GM23248 (cell line): ENCODE measurements around the gene PRKCA. TPM values are rescaled to one million over a fixed set of nuclear protein-coding genes. Genes with fewer than 3 reads are reported as not detected.

Source experiments
- DNase-seq: peaks from one replicate; pipeline ENCODE4 v3.0.0-alpha.2; 2015
- H2AFZ ChIP-seq: fragments of 200-600 bp; sonication (generic); 2 replicates; pipeline ENCODE4 v1.6.1; 2016; ENCODE audit warnings: antibody characterized with exemption
- H3F3A ChIP-seq: fragments of 200-600 bp; sonication (generic); 2 replicates; pipeline ENCODE4 v1.6.1; 2016; ENCODE audit warnings: mild to moderate bottlenecking, antibody characterized with exemption, mixed run types; ENCODE audit not compliant: insufficient read depth
- H3K27ac ChIP-seq: fragments of 200-600 bp; sonication (generic); 2 replicates; pipeline ENCODE4 v1.5.1; 2016; ENCODE audit warnings: mild to moderate bottlenecking
- H3K27me3 ChIP-seq: fragments of 200-600 bp; sonication (generic); replicated peaks from 2 replicates; pipeline ENCODE4 v1.6.1; 2016; ENCODE audit warnings: mild to moderate bottlenecking; ENCODE audit not compliant: insufficient read depth
- H3K36me3 ChIP-seq: fragments of 200-600 bp; sonication (generic); 2 replicates; pipeline ENCODE4 v1.6.1; 2016; ENCODE audit warnings: low read depth, mild to moderate bottlenecking
- H3K4me1 ChIP-seq: fragments of 200-600 bp; sonication (generic); 2 replicates; pipeline ENCODE4 v1.6.1; 2016; ENCODE audit warnings: mild to moderate bottlenecking; ENCODE audit not compliant: insufficient read depth
- H3K4me2 ChIP-seq: fragments of 200-600 bp; sonication (generic); one replicate; pipeline ENCODE4 v1.6.1; 2016; ENCODE audit warnings: mild to moderate bottlenecking; ENCODE audit not compliant: unreplicated experiment
- H3K4me3 ChIP-seq: fragments of 200-600 bp; sonication (generic); 2 replicates; pipeline ENCODE4 v1.5.1; 2016; ENCODE audit warnings: mild to moderate bottlenecking
- H3K79me2 ChIP-seq: fragments of 200-600 bp; sonication (generic); 2 replicates; pipeline ENCODE4 v1.6.1; 2016; ENCODE audit warnings: mild to moderate bottlenecking; ENCODE audit not compliant: insufficient read depth
- H3K9ac ChIP-seq: fragments of 200-600 bp; sonication (generic); 2 replicates; pipeline ENCODE4 v1.6.1; 2016; ENCODE audit warnings: mild to moderate bottlenecking
- H3K9me2 ChIP-seq: fragments of 200-600 bp; sonication (generic); 2 replicates; pipeline ENCODE4 v1.6.1; 2016; ENCODE audit warnings: mixed run types, mild to moderate bottlenecking, moderate library complexity; ENCODE audit not compliant: insufficient read depth
- H3K9me3 ChIP-seq: fragments of 200-600 bp; sonication (generic); one replicate; pipeline ENCODE4 v1.6.1; 2017; ENCODE audit warnings: low read depth
- H4K20me1 ChIP-seq: fragments of 200-600 bp; sonication (generic); 2 replicates; pipeline ENCODE4 v1.6.0; 2016; ENCODE audit not compliant: insufficient read depth
- EZH2 ChIP-seq: fragments of 200-600 bp; sonication (generic); IDR thresholded peaks from 2 replicates; pipeline ENCODE4 v1.6.1; 2018; ENCODE audit warnings: antibody characterized with exemption, mild to moderate bottlenecking; ENCODE audit not compliant: insufficient read depth, poor library complexity, severe bottlenecking
- EZH2phosphoT487 ChIP-seq: fragments of 200-600 bp; sonication (generic); IDR thresholded peaks from 2 replicates; pipeline ENCODE4 v1.6.1; 2018; ENCODE audit warnings: antibody characterized with exemption, moderate library complexity, mild to moderate bottlenecking, low read depth; ENCODE audit not compliant: insufficient read depth
- WGBS, 2 experiments: methylation state at CpG; one replicate each; pipeline ENCODE4 v1.1.6; 2015 to 2017; ENCODE audit warnings: low lambda C conversion rate in 2 of 2, low coverage in 1 of 2; ENCODE audit errors: missing lambda C conversion rate in 2 of 2; 5-methylcytosine and 5-hydroxymethylcytosine counted together
- in situ Hi-C: fragments of 300-500 bp; cut with MboI; formaldehyde crosslinking; loops from 2 replicates; pipeline ENCODE4 v1.15.0; 2020
- polyA plus RNA-seq: library from polyadenylated mRNA; unstranded; fragments of >200 nt; fragmentation: Nextera tagmentation; extraction: Ambion mirVana; gene quantifications from 2 replicates; pipeline ENCODE4 v1.2.1, GENCODE V29; 2016
- total RNA-seq: library from RNA; depleted of rRNA; stranded (reverse); fragments of >200 nt; shearing (Covaris generic); gene quantifications from 2 replicates; pipeline ENCODE4 v1.2.3, GENCODE V29; 2014

Gene PRKCA
- total and polyA plus RNA-seq, 2 experiments from 2014 or later = 17.3 to 28.5 TPM

GRCh38 chr17:66526827-66527226 lies 224.4 kb downstream of the PRKCA start:
- no peak for DNase-seq
- no peak for TF ChIP-seq EZH2phosphoT487
- TF ChIP-seq EZH2 = no peak
- no peaks in the 10 kb centered on the region for H3K9me2 ChIP-seq

GRCh38 chr17:66527335-66527734 lies 224.9 kb downstream of the PRKCA start:
- no peak for DNase-seq
- no peak overlapping the region for H3K27ac ChIP-seq
- no peaks in the 10 kb centered on the region for H3K9me3 ChIP-seq
- TF ChIP-seq EZH2 (no peak), EZH2phosphoT487 (no peak)
- peaks cover 25% of the 10 kb centered on the region for H3K4me1 ChIP-seq
- 98 to 99% methylated on average over 5 of the region's 5 CpGs for WGBS, 2 experiments
- no peak overlapping the region for H3K4me3 ChIP-seq
- H3K9me2 ChIP-seq = no peaks in the 10 kb centered on the region
- H4K20me1 ChIP-seq = no peaks in the 10 kb centered on the region
- no peak overlapping the region for H2AFZ ChIP-seq
- H3K9ac ChIP-seq = no peak overlapping the region
- no peak overlapping the region for H3K4me2 ChIP-seq
- H3K36me3 ChIP-seq = no peaks in the 10 kb centered on the region
- H3K79me2 ChIP-seq = peaks cover 81% of the 10 kb centered on the region
- peaks cover 22% of the 10 kb centered on the region for H3F3A ChIP-seq
- in situ Hi-C loops = no loop called here
- no peaks in the 10 kb centered on the region for H3K27me3 ChIP-seq

More at GRCh38 chr17:66526827-66527226, 224.4 kb downstream of the PRKCA start:
- H3K27ac ChIP-seq = no peak overlapping the region
- no peaks in the 10 kb centered on the region for H3K27me3 ChIP-seq
- no peaks in the 10 kb centered on the region for H3K9me3 ChIP-seq
- H3K4me3 ChIP-seq = no peak overlapping the region
- WGBS, 2 experiments = 95 to 96% methylated on average over 4 of the region's 4 CpGs
- H3K36me3 ChIP-seq = no peaks in the 10 kb centered on the region
- H2AFZ ChIP-seq = no peak overlapping the region
- H3K4me1 ChIP-seq = peaks cover 27% of the 10 kb centered on the region
- no peak overlapping the region for H3K9ac ChIP-seq
- H3F3A ChIP-seq = peaks cover 27% of the 10 kb centered on the region
- no peak overlapping the region for H3K4me2 ChIP-seq
- peaks cover 86% of the 10 kb centered on the region for H3K79me2 ChIP-seq
- H4K20me1 ChIP-seq = no peaks in the 10 kb centered on the region
- in situ Hi-C loops = no loop called here

- H3K9me3 ChIP-seq = no peaks in the 10 kb centered on the region
- in situ Hi-C loops = no loop called here
- H3K4me3 ChIP-seq = no peak overlapping the region
- no peak overlapping the region for H3K9ac ChIP-seq
- no peaks in the 10 kb centered on the region for H3K9me2 ChIP-seq
- H3K4me1 ChIP-seq = 0 out of 2 replicates have a peak, but pooled peaks cover 3% of the 10 kb centered on the region
- WGBS, 2 experiments = 88 to 93% methylated on average over 5 of the region's 5 CpGs
- no peaks in the 10 kb centered on the region for H3F3A ChIP-seq
- no peak overlapping the region for H3K4me2 ChIP-seq
- TF ChIP-seq EZH2 = no peak
- TF ChIP-seq EZH2phosphoT487 = no peak
- no peaks in the 10 kb centered on the region for H3K27me3 ChIP-seq
- no peak overlapping the region for H2AFZ ChIP-seq
- H4K20me1 ChIP-seq = no peaks in the 10 kb centered on the region
- DNase-seq = no peak
- H3K36me3 ChIP-seq = no peaks in the 10 kb centered on the region
- no peak overlapping the region for H3K27ac ChIP-seq
- peaks cover 89% of the 10 kb centered on the region for H3K79me2 ChIP-seq
Observed at GRCh38 chr17:66531851-66532295, 229.5 kb downstream of the PRKCA start.

GRCh38 chr17:66533572-66533971 lies 231.2 kb downstream of the PRKCA start:
- Histone ChIP-seq H3K4me2 (no peak overlapping the region), H3F3A (no peaks in the 10 kb centered on the region), H3K9me3 (no peaks in the 10 kb centered on the region), H3K36me3 (no peaks in the 10 kb centered on the region), H4K20me1 (no peaks in the 10 kb centered on the region), H3K9me2 (no peaks in the 10 kb centered on the region), H3K4me3 (no peak overlapping the region), H3K4me1 (0 out of 2 replicates have a peak, but pooled peaks cover 3% of the 10 kb centered on the region), H2AFZ (no peak overlapping the region), H3K27ac (no peak overlapping the region), H3K79me2 (peaks cover 89% of the 10 kb centered on the region), H3K27me3 (no peaks in the 10 kb centered on the region), H3K9ac (no peak overlapping the region)
- DNase-seq = no peak
- in situ Hi-C loops = no loop called here
- TF ChIP-seq EZH2 (no peak), EZH2phosphoT487 (no peak)
- 81% methylated on average over 9 of the region's 9 CpGs for WGBS, 2 experiments

- H3K4me2 ChIP-seq = no peak overlapping the region
- TF ChIP-seq EZH2 = no peak
- no peak for TF ChIP-seq EZH2phosphoT487
- H3K9me3 ChIP-seq = no peaks in the 10 kb centered on the region
- H3K9me2 ChIP-seq = no peaks in the 10 kb centered on the region
- WGBS, 2 experiments = 84 to 85% methylated on average over 4 to 5 of the region's 5 CpGs
- no peak for DNase-seq
- H3K27me3 ChIP-seq = no peaks in the 10 kb centered on the region
- H3K36me3 ChIP-seq = no peaks in the 10 kb centered on the region
- peaks cover 89% of the 10 kb centered on the region for H3K79me2 ChIP-seq
- no peak overlapping the region for H3K4me3 ChIP-seq
- H3K27ac ChIP-seq = no peak overlapping the region
- no peak overlapping the region for H3K9ac ChIP-seq
- in situ Hi-C loops = no loop called here
- 0 out of 2 replicates have a peak, but pooled peaks cover 3% of the 10 kb centered on the region for H3K4me1 ChIP-seq
- no peak overlapping the region for H2AFZ ChIP-seq
- no peaks in the 10 kb centered on the region for H4K20me1 ChIP-seq
- H3F3A ChIP-seq = no peaks in the 10 kb centered on the region
Observed at GRCh38 chr17:66533986-66534385, 231.6 kb downstream of the PRKCA start.
